ENCODE measurements around the gene MTHFD2L.

The MTHFD2L gene

DNA sequence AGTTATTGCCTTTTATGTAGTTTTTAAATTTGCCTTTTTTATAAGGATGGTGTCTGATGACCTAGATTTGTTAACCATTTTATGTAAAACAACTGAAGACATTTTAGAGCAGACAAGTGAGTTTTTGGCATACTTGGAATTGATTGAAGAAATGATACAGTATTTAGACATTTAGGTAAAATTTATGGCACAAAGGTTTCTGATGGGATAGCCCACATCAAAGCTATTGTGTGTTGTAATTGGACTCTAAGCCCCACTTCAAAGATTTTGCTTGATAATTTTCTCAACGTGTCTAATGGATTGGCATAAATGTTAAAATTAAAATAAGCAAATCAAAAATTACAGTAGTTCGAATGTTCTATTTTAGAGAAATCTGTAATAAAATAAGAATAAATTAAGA lies 168.0 kb downstream of the MTHFD2L start:
- TF ChIP-seq, protein P1, sequence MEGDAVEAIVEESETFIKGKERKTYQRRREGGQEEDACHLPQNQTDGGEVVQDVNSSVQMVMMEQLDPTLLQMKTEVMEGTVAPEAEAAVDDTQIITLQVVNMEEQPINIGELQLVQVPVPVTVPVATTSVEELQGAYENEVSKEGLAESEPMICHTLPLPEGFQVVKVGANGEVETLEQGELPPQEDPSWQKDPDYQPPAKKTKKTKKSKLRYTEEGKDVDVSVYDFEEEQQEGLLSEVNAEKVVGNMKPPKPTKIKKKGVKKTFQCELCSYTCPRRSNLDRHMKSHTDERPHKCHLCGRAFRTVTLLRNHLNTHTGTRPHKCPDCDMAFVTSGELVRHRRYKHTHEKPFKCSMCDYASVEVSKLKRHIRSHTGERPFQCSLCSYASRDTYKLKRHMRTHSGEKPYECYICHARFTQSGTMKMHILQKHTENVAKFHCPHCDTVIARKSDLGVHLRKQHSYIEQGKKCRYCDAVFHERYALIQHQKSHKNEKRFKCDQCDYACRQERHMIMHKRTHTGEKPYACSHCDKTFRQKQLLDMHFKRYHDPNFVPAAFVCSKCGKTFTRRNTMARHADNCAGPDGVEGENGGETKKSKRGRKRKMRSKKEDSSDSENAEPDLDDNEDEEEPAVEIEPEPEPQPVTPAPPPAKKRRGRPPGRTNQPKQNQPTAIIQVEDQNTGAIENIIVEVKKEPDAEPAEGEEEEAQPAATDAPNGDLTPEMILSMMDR (IDR thresholded peaks at IDR 0.05; ENCODE audit: low read length), result no peak
- no peaks in the 10 kb centered on the region for H3K27me3 ChIP-seq (ENCODE audit: insufficient read depth, low read length)
- no peaks in the 10 kb centered on the region for H4K20me1 ChIP-seq (ENCODE audit: insufficient read depth, low read length)
- H3K27ac ChIP-seq (ENCODE audit: low read depth, low read length, poor library complexity, severe bottlenecking), result no peak overlapping the region
- H3K4me3 ChIP-seq (ENCODE audit: low read depth, low read length, poor library complexity, severe bottlenecking), result no peak overlapping the region
- no peaks in the 10 kb centered on the region for H3K36me3 ChIP-seq (ENCODE audit: insufficient read depth, low read length)
- no peaks in the 10 kb centered on the region for H3K4me1 ChIP-seq (ENCODE audit: insufficient read depth, low read length, severe bottlenecking)
- no peaks in the 10 kb centered on the region for H3F3A ChIP-seq (ENCODE audit: insufficient read depth, low read length)
- H2AFZ ChIP-seq (ENCODE audit: low read length), result no peak overlapping the region
- no peak overlapping the region for H3K9ac ChIP-seq (ENCODE audit: low read length)
- no peak overlapping the region for H3K4me2 ChIP-seq (ENCODE audit: low read length)
- H3K9me2 ChIP-seq (ENCODE audit: low read depth, low read length), result no peaks in the 10 kb centered on the region
- no peaks in the 10 kb centered on the region for H3K9me3 ChIP-seq (ENCODE audit: low read length)
- H3K79me2 ChIP-seq (ENCODE audit: insufficient read depth, low read length), result no peaks in the 10 kb centered on the region

DNA sequence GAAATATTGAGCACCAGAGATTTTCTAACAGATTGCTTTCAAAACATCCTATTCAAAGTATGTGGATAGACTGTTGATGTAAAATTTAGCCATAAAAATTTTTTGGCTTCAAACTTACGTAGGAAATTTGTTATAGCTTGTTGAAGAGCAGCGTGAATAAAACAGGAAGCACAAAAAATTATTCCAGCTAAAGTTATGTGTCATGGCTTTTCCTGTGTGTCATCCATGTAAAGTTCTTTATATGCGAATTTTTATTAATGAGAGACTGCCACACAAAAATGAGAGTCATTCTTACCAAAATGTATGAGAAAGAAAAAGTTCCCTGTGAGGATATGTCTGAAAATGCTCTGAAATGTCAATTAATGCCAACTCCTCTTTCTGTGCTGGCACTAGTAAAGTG lies 169.8 kb downstream of the MTHFD2L start:
- H3K27ac ChIP-seq (ENCODE audit: low read depth, low read length, poor library complexity, severe bottlenecking), result no peak overlapping the region
- H3K4me2 ChIP-seq (ENCODE audit: low read length), result no peak overlapping the region
- H4K20me1 ChIP-seq (ENCODE audit: insufficient read depth, low read length), result no peaks in the 10 kb centered on the region
- no peaks in the 10 kb centered on the region for H3K36me3 ChIP-seq (ENCODE audit: insufficient read depth, low read length)
- no peaks in the 10 kb centered on the region for H3K4me1 ChIP-seq (ENCODE audit: insufficient read depth, low read length, severe bottlenecking)
- H3K9me2 ChIP-seq (ENCODE audit: low read depth, low read length), result no peaks in the 10 kb centered on the region
- no peak overlapping the region for H3K4me3 ChIP-seq (ENCODE audit: low read depth, low read length, poor library complexity, severe bottlenecking)
- no peaks in the 10 kb centered on the region for H3K27me3 ChIP-seq (ENCODE audit: insufficient read depth, low read length)
- H3K9me3 ChIP-seq (ENCODE audit: low read length), result no peaks in the 10 kb centered on the region
- H3K79me2 ChIP-seq (ENCODE audit: insufficient read depth, low read length), result no peaks in the 10 kb centered on the region
- H2AFZ ChIP-seq (ENCODE audit: low read length), result no peak overlapping the region
- H3F3A ChIP-seq (ENCODE audit: insufficient read depth, low read length), result no peaks in the 10 kb centered on the region
- TF ChIP-seq, protein P1 (IDR thresholded peaks at IDR 0.05; ENCODE audit: low read length), result no peak
- no peak for TF ChIP-seq EZH2 (IDR thresholded peaks at IDR 0.05; ENCODE audit: borderline replicate concordance, low read length)
- H3K9ac ChIP-seq (ENCODE audit: low read length), result no peak overlapping the region

GRCh38 chr4:74328501-74328900 lies 170.6 kb downstream of the MTHFD2L start:
- Histone ChIP-seq H3K27ac (ENCODE audit: low read depth, low read length, poor library complexity, severe bottlenecking) (no peak overlapping the region), H3K4me2 (ENCODE audit: low read length) (no peak overlapping the region), H4K20me1 (ENCODE audit: insufficient read depth, low read length) (no peaks in the 10 kb centered on the region), H3K9ac (ENCODE audit: low read length) (no peak overlapping the region), H3K9me3 (ENCODE audit: low read length) (no peaks in the 10 kb centered on the region), H3K36me3 (ENCODE audit: insufficient read depth, low read length) (no peaks in the 10 kb centered on the region), H3K79me2 (ENCODE audit: insufficient read depth, low read length) (no peaks in the 10 kb centered on the region), H3K9me2 (ENCODE audit: low read depth, low read length) (no peaks in the 10 kb centered on the region), H2AFZ (ENCODE audit: low read length) (no peak overlapping the region), H3K4me3 (ENCODE audit: low read depth, low read length, poor library complexity, severe bottlenecking) (no peak overlapping the region), H3K27me3 (ENCODE audit: insufficient read depth, low read length) (no peaks in the 10 kb centered on the region), H3K4me1 (ENCODE audit: insufficient read depth, low read length, severe bottlenecking) (no peaks in the 10 kb centered on the region), H3F3A (ENCODE audit: insufficient read depth, low read length) (no peaks in the 10 kb centered on the region)
- TF ChIP-seq, protein P1 (IDR thresholded peaks at IDR 0.05; ENCODE audit: low read length), result no peak
- TF ChIP-seq EZH2 (IDR thresholded peaks at IDR 0.05; ENCODE audit: borderline replicate concordance, low read length), result no peak

All from OCI-LY1 (cell line).